UCSD-AML1 (cell line): ENCODE data around the gene FNBP1.

ENCODE experiments used
- DNase-seq: peaks from one replicate; lab custom pipeline; 2025; ENCODE audit not compliant: unreplicated experiment; lab: John Stamatoyannopoulos, UW

FNBP1 gene

GRCh38 chr9:130042885-130043653 lies at the start of gene FNBP1:
TSS of gene FNBP1 (minus strand) at chr9:130043189. CDS start at chr9:130042975, 214 bp downstream.
- peak; percentile 81 for DNase-seq

- no peak for DNase-seq
Observed at GRCh38 chr9:130090915-130091314, 47.9 kb upstream of the FNBP1 start.

GRCh38 chr9:130089141-130089540 lies 46.2 kb upstream of the FNBP1 start:
- DNase-seq: no peak

GRCh38 chr9:130088051-130088450 lies 45.1 kb upstream of the FNBP1 start:
- DNase-seq: no peak

GRCh38 chr9:130084337-130084736 lies 41.3 kb upstream of the FNBP1 start:
- no peak for DNase-seq

- DNase-seq: no peak
Observed at GRCh38 chr9:130078547-130078946, 35.6 kb upstream of the FNBP1 start.

- no peak for DNase-seq
Observed at GRCh38 chr9:130073373-130073772, 30.4 kb upstream of the FNBP1 start.

GRCh38 chr9:130072515-130073235 lies 29.7 kb upstream of the FNBP1 start:
- DNase-seq: no peak

GRCh38 chr9:130069048-130069447 lies 26.1 kb upstream of the FNBP1 start:
- no peak for DNase-seq

GRCh38 chr9:130064621-130065020 lies 21.6 kb upstream of the FNBP1 start:
- no peak for DNase-seq

GRCh38 chr9:130062750-130063149 lies 19.8 kb upstream of the FNBP1 start:
- DNase-seq: no peak

- no peak for DNase-seq
Observed at GRCh38 chr9:130060296-130060695, 17.3 kb upstream of the FNBP1 start.

GRCh38 chr9:130058887-130059286 lies 15.9 kb upstream of the FNBP1 start:
- no peak for DNase-seq

- DNase-seq: no peak
Observed at GRCh38 chr9:130058154-130058553, 15.2 kb upstream of the FNBP1 start.

- no peak for DNase-seq
Observed at GRCh38 chr9:130054820-130055219, 11.8 kb upstream of the FNBP1 start.

GRCh38 chr9:130054325-130054786 lies 11.4 kb upstream of the FNBP1 start:
- no peak for DNase-seq

- peak; percentile 79 for DNase-seq
Observed at GRCh38 chr9:130053504-130054324, 10.7 kb upstream of the FNBP1 start, which contains the start of gene GPR107. TSS of gene GPR107 (plus strand) at chr9:130053906. CDS start at chr9:130053933, 27 bp downstream.

- DNase-seq: no peak
Observed at GRCh38 chr9:130053109-130053503, 10.1 kb upstream of the FNBP1 start.

GRCh38 chr9:130051855-130052254 lies 8.9 kb upstream of the FNBP1 start:
- DNase-seq: no peak

- DNase-seq: no peak
Observed at GRCh38 chr9:130050462-130050861, 7.5 kb upstream of the FNBP1 start.
